IMR-90 (cell line): Measurements from ENCODE around the gene RIPK1.
"Not testable (repeated sequence)": the region's sequence is repeated elsewhere in the genome, so short reads cannot be mapped to it uniquely, and the experiment has no call there.

Experiments
- BHLHE40 ChIP-seq: fragments of 150-350 bp; IDR thresholded peaks from 2 replicates; pipeline ENCODE4 v1.6.1; 2016; ENCODE audit warnings: mild to moderate bottlenecking, low read depth, low read length
- ELK1 ChIP-seq: fragments of 150-350 bp; IDR thresholded peaks from 2 replicates; pipeline ENCODE4 v1.6.1; 2016; ENCODE audit warnings: low read depth, mild to moderate bottlenecking, low read length, moderate library complexity, borderline replicate concordance
- MAFK ChIP-seq: IDR thresholded peaks from 2 replicates; pipeline ENCODE4 v1.6.1; 2012; ENCODE audit warnings: low read depth, low read length, improper control_type of control experiment
- MAZ ChIP-seq: IDR thresholded peaks from 2 replicates; pipeline ENCODE4 v1.6.1; 2012; ENCODE audit warnings: low read depth, mild to moderate bottlenecking, low read length, improper control_type of control experiment, moderate library complexity, borderline replicate concordance
- MXI1 ChIP-seq: IDR thresholded peaks from 2 replicates; pipeline ENCODE4 v1.6.1; 2012; ENCODE audit warnings: low read depth, mild to moderate bottlenecking, low read length, moderate library complexity, borderline replicate concordance
- NFE2L2 ChIP-seq: fragments of 150-350 bp; IDR thresholded peaks from 2 replicates; pipeline ENCODE4 v1.6.1; 2016; ENCODE audit warnings: low read depth, mild to moderate bottlenecking, low read length
- POLR2A ChIP-seq: IDR thresholded peaks from 2 replicates; pipeline ENCODE4 v1.6.1; 2012; ENCODE audit warnings: mild to moderate bottlenecking, low read depth, low read length
- RAD21 ChIP-seq: IDR thresholded peaks from 2 replicates; pipeline ENCODE4 v1.6.1; 2012; ENCODE audit warnings: low read length, improper control_type of control experiment
- RFX5 ChIP-seq: IDR thresholded peaks from 2 replicates; pipeline ENCODE4 v1.8.0; 2012; ENCODE audit warnings: low read depth, mild to moderate bottlenecking, low read length, moderate library complexity
- TF ChIP-seq, protein P1 (sequence below): conservative IDR thresholded peaks from 2 replicates; pipeline ENCODE4 v1.5.1; 2012; ENCODE audit warnings: mild to moderate bottlenecking, low read depth, low read length, improper control_type of control experiment
- TF ChIP-seq, protein P2 (sequence below): fragments of 150-350 bp; IDR thresholded peaks from 2 replicates; pipeline ENCODE4 v1.6.1; 2017; ENCODE audit warnings: mild to moderate bottlenecking, antibody characterized with exemption, low read length, low read depth

- TF ChIP-seq, protein P1, sequence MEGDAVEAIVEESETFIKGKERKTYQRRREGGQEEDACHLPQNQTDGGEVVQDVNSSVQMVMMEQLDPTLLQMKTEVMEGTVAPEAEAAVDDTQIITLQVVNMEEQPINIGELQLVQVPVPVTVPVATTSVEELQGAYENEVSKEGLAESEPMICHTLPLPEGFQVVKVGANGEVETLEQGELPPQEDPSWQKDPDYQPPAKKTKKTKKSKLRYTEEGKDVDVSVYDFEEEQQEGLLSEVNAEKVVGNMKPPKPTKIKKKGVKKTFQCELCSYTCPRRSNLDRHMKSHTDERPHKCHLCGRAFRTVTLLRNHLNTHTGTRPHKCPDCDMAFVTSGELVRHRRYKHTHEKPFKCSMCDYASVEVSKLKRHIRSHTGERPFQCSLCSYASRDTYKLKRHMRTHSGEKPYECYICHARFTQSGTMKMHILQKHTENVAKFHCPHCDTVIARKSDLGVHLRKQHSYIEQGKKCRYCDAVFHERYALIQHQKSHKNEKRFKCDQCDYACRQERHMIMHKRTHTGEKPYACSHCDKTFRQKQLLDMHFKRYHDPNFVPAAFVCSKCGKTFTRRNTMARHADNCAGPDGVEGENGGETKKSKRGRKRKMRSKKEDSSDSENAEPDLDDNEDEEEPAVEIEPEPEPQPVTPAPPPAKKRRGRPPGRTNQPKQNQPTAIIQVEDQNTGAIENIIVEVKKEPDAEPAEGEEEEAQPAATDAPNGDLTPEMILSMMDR: not testable (repeated sequence)
- TF ChIP-seq, protein P2, sequence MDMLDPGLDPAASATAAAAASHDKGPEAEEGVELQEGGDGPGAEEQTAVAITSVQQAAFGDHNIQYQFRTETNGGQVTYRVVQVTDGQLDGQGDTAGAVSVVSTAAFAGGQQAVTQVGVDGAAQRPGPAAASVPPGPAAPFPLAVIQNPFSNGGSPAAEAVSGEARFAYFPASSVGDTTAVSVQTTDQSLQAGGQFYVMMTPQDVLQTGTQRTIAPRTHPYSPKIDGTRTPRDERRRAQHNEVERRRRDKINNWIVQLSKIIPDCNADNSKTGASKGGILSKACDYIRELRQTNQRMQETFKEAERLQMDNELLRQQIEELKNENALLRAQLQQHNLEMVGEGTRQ: not testable (repeated sequence)
- not testable (repeated sequence) for TF ChIP-seq POLR2A, ELK1, MXI1, NFE2L2, RFX5, RAD21, MAFK, BHLHE40, MAZ
These were observed 8.2 kb upstream of the RIPK1 start for GRCh38 chr6:3060092-3060491.
